HTR-8/SVneo (cell line): ENCODE measurements around the gene GPN2.

ENCODE experiments used
- DNase-seq: peaks from one replicate; pipeline ENCODE4 v3.0.0; 2011; ENCODE audit warnings: low spot score, mixed read lengths; ENCODE audit not compliant: insufficient read length
- FAIRE-seq: peaks from 2 replicates; lab custom pipeline; 2011; peaks lifted over from hg19 to GRCh38; lab: Jason Lieb, UNC

The GPN2 gene

GRCh38 chr1:26889551-26890466, at the start of gene GPN2:
GPN2 (minus strand) TSS chr1:26890283; CDS start chr1:26890096, 187 bp downstream.
- DNase-seq: peak; percentile 82
- peak; percentile 89 for FAIRE-seq

GRCh38 chr1:26938659-26939025, 48.6 kb upstream of the GPN2 start:
- FAIRE-seq: peak; percentile 46
- DNase-seq: no peak

- FAIRE-seq: no peak
- DNase-seq: no peak
Measured at GRCh38 chr1:26938004-26938658, 48.0 kb upstream of the GPN2 start.

- FAIRE-seq: no peak
Measured at GRCh38 chr1:26936823-26937222, 46.7 kb upstream of the GPN2 start.

GRCh38 chr1:26932531-26932930, 42.4 kb upstream of the GPN2 start:
- no peak for DNase-seq
- no peak for FAIRE-seq

More at GRCh38 chr1:26936823-26937222, 46.7 kb upstream of the GPN2 start:
- no peak for DNase-seq

GRCh38 chr1:26923711-26924110, 33.6 kb upstream of the GPN2 start:
- FAIRE-seq: no peak
- no peak for DNase-seq

GRCh38 chr1:26922901-26923300, 32.8 kb upstream of the GPN2 start:
- no peak for DNase-seq
- no peak for FAIRE-seq

GRCh38 chr1:26922431-26922729, 32.3 kb upstream of the GPN2 start:
- no peak for DNase-seq
- FAIRE-seq: no peak

- peak; percentile 97 for FAIRE-seq
- DNase-seq: peak; percentile 93
Measured at GRCh38 chr1:26921540-26922430, 31.7 kb upstream of the GPN2 start, which contains the start of gene NUDC. NUDC (plus strand) TSS chr1:26921743; CDS start chr1:26921849, 106 bp downstream.

- FAIRE-seq (no peak), DNase-seq (no peak)
Measured at GRCh38 chr1:26921126-26921539, 31.1 kb upstream of the GPN2 start.

GRCh38 chr1:26915204-26915842, 25.2 kb upstream of the GPN2 start:
- DNase-seq (no peak), FAIRE-seq (no peak)

GRCh38 chr1:26913754-26914619, 23.9 kb upstream of the GPN2 start, which contains the start of gene NR0B2:
NR0B2 (minus strand) TSS chr1:26913975; CDS start chr1:26913940, 35 bp downstream.
- FAIRE-seq (no peak), DNase-seq (no peak)

GRCh38 chr1:26913389-26913753, 23.3 kb upstream of the GPN2 start:
- DNase-seq (no peak), FAIRE-seq (no peak)

- FAIRE-seq (no peak), DNase-seq (no peak)
Measured at GRCh38 chr1:26912147-26912490, 22.0 kb upstream of the GPN2 start.

- DNase-seq (no peak), FAIRE-seq (no peak)
Measured at GRCh38 chr1:26911399-26912146, 21.5 kb upstream of the GPN2 start.

- FAIRE-seq: no peak
Measured at GRCh38 chr1:26910343-26911160, 20.5 kb upstream of the GPN2 start.

GRCh38 chr1:26909951-26910342, 19.9 kb upstream of the GPN2 start:
- FAIRE-seq (no peak), DNase-seq (no peak)

More at GRCh38 chr1:26910343-26911160, 20.5 kb upstream of the GPN2 start:
- no peak for DNase-seq
